Left ventricle myocardium superior (tissue), 1 donor: ENCODE data around the gene RPS15. TPM values are rescaled to one million over a fixed set of nuclear protein-coding genes. Genes with fewer than 3 reads are reported as not detected.
A peak's percentile ranks its signal among the peaks of the same experiment; 100 is the strongest.
"Not testable (repeated sequence)": the region's sequence is repeated elsewhere in the genome, so short reads cannot be mapped to it uniquely, and the experiment has no call there.

Experiments
- ATAC-seq: fragments of 200-7000 bp; cut with Tn5 transposase; one replicate; pipeline ENCODE4 v1.9.1; 2020; ENCODE audit warnings: mild to moderate bottlenecking, moderate library complexity
- DNase-seq: peaks from one replicate; pipeline ENCODE4 v3.0.0-alpha.2; 2020
- intact Hi-C: fragments of 100-400 bp; cut with micrococcal nuclease; formaldehyde crosslinking; loops from one replicate; pipeline ENCODE4 v1.11.0; 2022
- total RNA-seq: library from RNA; stranded (reverse); fragmentation: NEBNext Ultra II Directional; extraction: Animal tissue kit (Norgen Biotek cat#: 25700); gene quantifications from one replicate; pipeline ENCODE4 v1.2.1, GENCODE V29; 2021
- donor health status: DM: no; HTN: yes; CAD: no; lungs with severe emphysema.

Gene RPS15
- total RNA-seq, 1 donor from 2014 or later: 625 TPM

- ATAC-seq: peak; percentile 33
Measured at GRCh38 chr19:1428738-1429391, 9.3 kb upstream of the RPS15 start.

GRCh38 chr19:1429750-1430149, 8.4 kb upstream of the RPS15 start:
- peak; percentile 78 for DNase-seq
- peak; percentile 88 for ATAC-seq
- intact Hi-C loops: no loop called here

More at GRCh38 chr19:1428738-1429391, 9.3 kb upstream of the RPS15 start:
- no peak for DNase-seq
- intact Hi-C loops: no loop called here

- intact Hi-C loops: no loop called here
Measured at GRCh38 chr19:1430246-1430645, 8.0 kb upstream of the RPS15 start.

GRCh38 chr19:1431759-1432506, 6.3 kb upstream of the RPS15 start:
- ATAC-seq: no peak
- DNase-seq: no peak
- intact Hi-C loops: no loop called here

More at GRCh38 chr19:1430246-1430645, 8.0 kb upstream of the RPS15 start:
- ATAC-seq (peak; percentile 1), DNase-seq (no peak)

GRCh38 chr19:1432507-1432887, 5.7 kb upstream of the RPS15 start:
- ATAC-seq (no peak), DNase-seq (no peak)
- intact Hi-C loops: no loop called here

GRCh38 chr19:1433119-1434039, 4.8 kb upstream of the RPS15 start:
- intact Hi-C loops: no loop called here
- DNase-seq (no peak), ATAC-seq (no peak)

GRCh38 chr19:1434040-1434366, 4.2 kb upstream of the RPS15 start:
- intact Hi-C loops: no loop called here
- DNase-seq (no peak), ATAC-seq (no peak)

- no peak for DNase-seq
- intact Hi-C loops: no loop called here
- ATAC-seq: no peak
Measured at GRCh38 chr19:1434577-1435060, 3.6 kb upstream of the RPS15 start.

GRCh38 chr19:1435378-1435989, 2.7 kb upstream of the RPS15 start:
- intact Hi-C loops: no loop called here
- DNase-seq (no peak), ATAC-seq (no peak)

- intact Hi-C loops: no loop called here
- DNase-seq (no peak), ATAC-seq (no peak)
Measured at GRCh38 chr19:1437609-1438008, 587 bp upstream of the RPS15 start.

- intact Hi-C loops: no loop called here
- no peak for ATAC-seq
Measured at GRCh38 chr19:1438933-1439354, 748 bp downstream of the RPS15 start.

GRCh38 chr19:1439525-1440417, 1.6 kb downstream of the RPS15 start:
- DNase-seq, intact Hi-C loops, ATAC-seq: not testable (repeated sequence)

More at GRCh38 chr19:1438933-1439354, 748 bp downstream of the RPS15 start:
- no peak for DNase-seq

GRCh38 chr19:1440418-1440801, 2.2 kb downstream of the RPS15 start:
- ATAC-seq (no peak), DNase-seq (no peak)
- intact Hi-C loops: no loop called here

GRCh38 chr19:1441022-1441426, 2.8 kb downstream of the RPS15 start:
- ATAC-seq (no peak), DNase-seq (no peak)
- intact Hi-C loops: no loop called here

- ATAC-seq: no peak
- intact Hi-C loops: no loop called here
- no peak for DNase-seq
Measured at GRCh38 chr19:1441677-1442438, 3.7 kb downstream of the RPS15 start.

- ATAC-seq: peak; percentile 92
- DNase-seq: peak; percentile 84
- intact Hi-C loops: no loop called here
Measured at GRCh38 chr19:1445185-1445931, 7.2 kb downstream of the RPS15 start.
